Islet precursor cell (in vitro differentiated cells): ENCODE measurements around the gene TLR4.

ENCODE experiments used
- DNase-seq: peaks from one replicate; pipeline ENCODE4 v3.0.0-alpha.2; 2018

TLR4 gene

GRCh38 chr9:117715411-117715989 lies 11.3 kb downstream of the TLR4 start:
- DNase-seq = no peak

GRCh38 chr9:117718085-117718484 lies 13.9 kb downstream of the TLR4 start:
- DNase-seq = no peak

DNA sequence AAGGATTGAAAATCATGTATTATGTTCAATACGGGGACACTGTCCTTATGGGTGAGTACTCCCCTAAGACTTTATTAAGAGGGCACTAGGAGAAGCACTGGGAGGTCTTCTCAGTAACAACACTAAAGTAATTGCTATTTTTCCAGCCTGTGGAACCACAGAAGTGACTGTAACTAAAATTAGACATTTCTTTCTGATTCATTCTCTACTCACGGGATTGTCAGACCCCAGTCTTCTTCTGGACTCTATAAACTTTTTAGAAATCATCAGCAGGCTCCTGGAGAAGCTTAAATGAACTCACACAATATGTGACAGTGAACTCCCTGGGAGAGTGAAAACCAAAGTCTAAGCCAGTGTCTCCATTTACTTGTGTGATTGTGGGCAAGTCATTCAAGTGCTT lies 14.5 kb downstream of the TLR4 start:
- no peak for DNase-seq

- DNase-seq = no peak
Measured at GRCh38 chr9:117719161-117719920, 15.1 kb downstream of the TLR4 start.

DNA sequence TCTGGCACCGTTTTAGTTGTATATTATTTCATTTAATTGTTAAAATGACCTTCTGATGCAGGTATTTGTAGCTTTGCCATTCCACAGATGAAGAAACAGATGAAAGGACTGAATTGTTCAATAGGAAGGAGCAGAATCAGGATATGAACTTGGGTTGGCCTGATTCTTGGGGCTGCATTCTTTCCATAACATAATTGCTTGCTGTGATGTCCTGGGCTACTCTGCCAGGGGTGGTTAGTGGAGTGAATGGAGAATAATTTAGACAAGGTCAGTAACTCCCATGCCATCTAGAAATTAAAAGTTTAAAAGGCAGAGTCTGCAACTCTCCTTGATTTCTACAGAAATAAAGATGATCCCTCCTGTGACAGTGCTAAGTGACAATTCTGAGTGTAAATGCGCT lies 15.9 kb downstream of the TLR4 start:
- DNase-seq = no peak

DNA sequence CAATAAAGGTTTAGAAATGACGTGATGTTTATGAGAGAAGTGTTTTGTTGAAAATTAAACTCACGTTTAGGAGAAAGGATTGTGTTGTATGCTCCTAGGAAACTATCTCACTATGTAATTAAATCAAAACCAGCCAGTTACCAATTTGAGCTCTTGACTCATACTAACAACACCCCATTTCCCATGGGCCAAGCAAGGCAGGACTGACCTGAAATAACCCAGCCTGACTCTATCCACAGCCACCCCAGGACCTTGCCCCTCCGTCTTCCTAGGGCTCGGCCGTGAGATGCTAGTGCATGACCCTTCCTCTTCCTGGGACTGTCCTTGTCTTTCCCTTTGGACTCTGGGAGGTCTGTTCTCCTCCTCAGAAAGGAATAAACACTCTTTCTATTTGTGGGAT lies 16.4 kb downstream of the TLR4 start:
- no peak for DNase-seq

GRCh38 chr9:117720987-117721386 lies 16.8 kb downstream of the TLR4 start:
- DNase-seq = no peak

DNA sequence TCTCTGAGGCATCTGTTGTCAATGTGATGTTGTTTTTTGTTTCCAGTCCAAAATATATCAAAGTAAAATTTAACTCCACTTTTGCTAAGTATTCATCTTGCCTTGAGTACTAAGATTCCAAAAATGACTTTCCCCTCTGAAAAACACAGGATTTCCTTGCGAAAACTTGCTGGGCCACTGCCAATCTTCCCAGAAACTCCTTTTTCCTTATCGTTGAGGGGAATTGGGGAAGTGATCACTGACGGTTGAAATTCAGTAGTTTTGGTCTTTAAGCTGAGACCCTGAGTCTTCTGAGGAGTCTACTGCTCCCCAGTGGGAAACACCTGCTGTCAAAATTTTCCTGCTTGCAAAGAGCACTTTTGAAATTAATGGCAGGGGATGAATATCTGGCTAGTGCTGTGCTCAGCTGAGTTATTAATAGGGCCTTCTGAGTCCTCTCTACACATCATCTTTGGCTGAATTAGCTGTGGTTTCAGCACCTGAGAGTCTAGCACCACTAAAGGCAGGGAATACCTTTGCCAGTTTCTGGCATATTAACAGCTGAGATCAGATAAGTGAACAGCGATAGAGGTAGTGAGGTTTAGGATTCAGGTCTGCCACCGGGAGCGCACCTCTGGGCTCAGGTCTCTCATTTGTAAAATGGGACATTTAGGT lies 18.0 kb downstream of the TLR4 start:
- DNase-seq = no peak

GRCh38 chr9:117723986-117724625 lies 19.9 kb downstream of the TLR4 start:
- no peak for DNase-seq

GRCh38 chr9:117725426-117725887 lies 21.3 kb downstream of the TLR4 start:
- no peak for DNase-seq

- DNase-seq = no peak
Measured at GRCh38 chr9:117729375-117729774, 25.2 kb downstream of the TLR4 start.

DNA sequence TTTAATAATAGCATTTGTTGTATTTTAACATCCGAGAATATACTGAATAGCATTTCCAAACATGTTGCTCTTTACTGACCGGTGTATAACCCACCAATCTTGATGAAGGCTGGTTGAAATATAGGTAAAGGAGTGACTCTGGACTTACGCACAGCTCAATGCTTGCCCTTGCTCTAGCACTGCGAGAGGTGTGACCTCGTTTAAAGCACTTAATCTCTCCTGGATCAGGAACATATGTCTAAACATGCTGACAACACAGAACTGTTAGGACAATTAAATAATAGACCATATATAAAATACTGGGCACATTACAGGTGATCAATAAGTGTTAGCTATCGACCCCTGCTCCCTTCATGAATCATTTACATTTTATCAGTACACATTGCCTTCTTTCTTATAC lies 28.3 kb downstream of the TLR4 start:
- no peak for DNase-seq

DNA sequence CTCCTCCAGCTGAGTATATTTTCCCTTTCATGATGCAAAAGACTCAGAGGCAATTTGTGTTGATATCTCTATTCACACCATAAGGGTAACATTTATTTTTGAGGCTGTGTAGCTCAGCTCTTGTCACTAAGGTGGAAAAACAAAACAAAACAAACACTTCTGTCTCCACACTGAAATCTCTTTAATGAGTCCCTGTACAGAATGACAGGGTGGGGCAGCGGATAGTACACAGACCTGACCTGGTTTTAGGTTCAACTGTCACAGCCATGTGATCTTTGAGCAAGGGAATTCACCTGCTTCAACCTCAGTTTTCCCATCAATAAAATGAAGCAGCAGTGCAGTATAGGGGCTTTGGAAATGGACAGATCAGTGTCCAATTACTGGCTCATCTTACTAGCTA lies 29.3 kb downstream of the TLR4 start:
- DNase-seq = no peak

GRCh38 chr9:117734082-117734481 lies 29.9 kb downstream of the TLR4 start:
- no peak for DNase-seq

DNA sequence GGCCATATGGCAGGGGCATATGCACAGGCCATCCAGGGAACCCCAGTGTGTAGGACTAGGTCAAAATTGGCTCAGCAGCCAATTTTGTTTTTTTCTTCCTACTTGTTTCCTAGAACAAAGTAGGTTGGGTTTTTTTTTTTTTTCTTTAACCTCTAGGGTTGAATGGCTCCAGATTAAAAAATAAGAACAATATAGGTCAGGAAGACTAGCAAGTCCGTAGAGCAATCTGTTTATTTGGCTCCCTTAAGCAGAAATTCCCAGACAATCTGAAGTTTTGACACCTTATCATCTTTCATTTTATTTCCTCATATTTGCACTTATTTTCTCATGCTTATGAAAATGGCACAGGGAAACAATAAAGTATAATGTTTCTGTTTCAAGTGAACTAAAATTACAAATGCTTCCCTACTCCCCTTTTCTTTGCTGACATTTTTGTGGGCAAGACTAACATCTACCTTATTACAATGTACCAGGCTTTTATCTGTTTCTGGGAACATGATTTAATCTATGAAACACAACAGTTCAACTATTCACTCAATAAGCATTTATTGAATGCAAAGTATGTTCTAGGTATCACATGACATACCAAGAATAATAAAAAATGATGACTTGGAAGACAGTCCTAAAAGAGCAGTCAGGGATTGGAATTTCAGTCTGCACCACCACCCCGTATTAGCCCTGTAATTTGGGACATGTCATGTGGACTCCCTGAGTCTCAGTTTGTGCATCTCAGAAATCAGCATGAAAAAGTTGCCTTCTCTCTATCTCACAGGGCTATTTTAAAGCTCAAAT lies 30.5 kb downstream of the TLR4 start:
- DNase-seq = no peak

- DNase-seq = no peak
Measured at GRCh38 chr9:117737721-117738226, 33.6 kb downstream of the TLR4 start.

DNA sequence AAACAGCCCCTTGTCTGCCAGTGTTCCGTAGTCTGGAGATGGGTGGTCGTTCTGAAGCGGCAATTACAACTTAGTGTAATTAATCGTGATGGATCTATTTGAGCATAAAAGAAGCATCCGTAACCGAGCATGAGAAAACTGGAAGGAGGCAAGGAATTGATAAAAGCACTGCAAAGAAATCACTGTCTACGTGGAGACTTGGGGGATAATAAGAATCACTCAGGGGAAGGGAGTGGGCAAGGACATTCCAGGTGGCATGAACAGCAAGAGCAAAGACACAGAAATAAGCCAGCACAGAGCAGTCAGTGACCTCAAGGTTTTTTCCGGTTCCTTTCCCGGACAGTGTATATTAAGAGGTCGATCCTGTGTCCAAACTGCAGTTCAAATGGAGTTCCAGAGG lies 35.0 kb downstream of the TLR4 start:
- DNase-seq = no peak

DNA sequence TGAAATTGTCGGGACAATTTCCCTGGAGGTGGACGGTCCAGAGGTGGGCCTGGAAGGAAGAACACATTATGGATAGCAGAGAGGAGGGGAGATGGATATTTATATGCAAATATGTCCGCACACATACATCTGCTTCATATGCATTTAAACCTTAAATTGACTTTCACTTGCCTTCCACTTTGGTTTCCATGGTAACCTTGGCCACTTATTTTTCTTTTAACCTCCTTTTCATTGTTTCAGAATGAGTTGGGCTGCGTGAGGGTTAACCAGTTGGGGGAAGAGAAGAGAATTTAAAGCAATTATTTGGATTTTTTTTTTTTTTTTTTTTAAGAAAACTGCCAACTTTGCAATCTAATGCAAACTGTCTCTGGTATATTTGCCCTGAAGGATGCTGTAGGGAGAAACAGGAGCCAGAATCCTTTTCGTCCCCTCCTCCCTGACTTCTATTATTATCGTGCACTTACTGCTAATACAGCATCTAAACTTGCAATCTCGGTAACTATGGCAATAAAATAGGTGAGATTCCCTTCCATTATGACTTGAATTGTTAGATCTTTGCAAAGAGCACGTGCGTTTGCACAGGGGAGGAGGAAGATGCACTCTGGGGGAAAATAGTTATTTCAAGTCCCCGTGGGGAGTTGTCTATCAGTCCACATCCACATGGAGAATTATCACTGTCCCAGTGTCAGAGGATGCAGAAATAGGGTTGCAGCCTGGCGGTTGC lies 35.6 kb downstream of the TLR4 start:
- no peak for DNase-seq

DNA sequence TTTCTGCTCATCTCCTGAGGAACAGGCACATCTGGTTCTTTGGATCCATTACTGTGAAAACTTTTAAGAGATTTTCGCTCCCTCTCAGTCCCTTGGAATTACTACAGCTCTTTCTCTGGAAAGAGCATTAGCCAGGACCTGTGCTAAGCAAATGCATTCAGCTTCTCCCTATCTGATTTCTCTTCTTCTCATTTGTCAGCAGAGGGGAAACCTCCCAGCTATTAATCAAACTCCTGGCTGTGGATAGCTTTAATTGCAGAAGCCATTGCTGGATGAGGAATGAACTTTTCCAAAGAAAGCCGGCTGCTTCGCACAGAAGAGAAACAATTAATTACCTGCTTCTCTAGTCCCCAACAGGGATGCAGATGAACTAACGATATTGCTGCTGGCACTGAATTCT lies 37.9 kb downstream of the TLR4 start:
- no peak for DNase-seq

- DNase-seq = no peak
Measured at GRCh38 chr9:117744369-117744768, 40.2 kb downstream of the TLR4 start.

GRCh38 chr9:117744856-117745389 lies 40.7 kb downstream of the TLR4 start:
- DNase-seq = no peak

DNA sequence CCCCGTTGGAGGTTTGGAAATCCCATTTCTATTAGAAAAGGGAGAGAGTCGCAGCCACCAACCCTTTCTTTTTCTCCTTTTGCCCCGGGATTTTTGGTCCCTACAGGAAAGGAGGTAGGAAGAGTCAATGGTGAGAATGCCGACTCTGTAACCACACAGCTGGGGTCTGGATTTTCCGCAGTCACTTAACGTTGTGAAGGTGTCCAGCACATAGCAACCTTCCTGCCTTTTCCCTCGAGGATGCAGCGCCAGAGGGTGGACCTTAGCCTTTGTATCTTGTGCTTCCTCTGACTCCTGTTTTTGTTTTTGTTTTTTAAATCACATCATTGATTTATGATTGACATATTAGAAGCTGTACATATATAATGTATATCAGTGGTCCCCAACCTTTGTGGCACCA lies 41.4 kb downstream of the TLR4 start:
- no peak for DNase-seq
